Liver (tissue), 9 donors: Measurements from ENCODE around the gene MTHFD2. TPM values are rescaled to one million over a fixed set of nuclear protein-coding genes. Genes with fewer than 3 reads are reported as not detected.

Source experiments
- DNase-seq: peaks from one replicate; pipeline ENCODE4 v3.0.0-alpha.2; 2017; ENCODE audit warnings: low spot score
- H3K27ac ChIP-seq, 2 donors: one replicate each; pipeline ENCODE4 v1.7.0; 2013; ENCODE audit warnings: inconsistent platforms in 2 of 2, low read length in 2 of 2, control low read depth in 1 of 2, low read depth in 1 of 2, mild to moderate bottlenecking in 1 of 2
- H3K27me3 ChIP-seq, 4 donors: one replicate each; pipeline versions ENCODE4 v1.6.1 to v1.7.0; 2013; ENCODE audit warnings: low read length in 3 of 4, inconsistent platforms in 1 of 4, mild to moderate bottlenecking in 1 of 4, moderate library complexity in 1 of 4; ENCODE audit not compliant: control insufficient read depth in 4 of 4, insufficient read depth in 4 of 4
- H3K36me3 ChIP-seq, 4 donors: one replicate each; pipeline versions ENCODE4 v1.6.1 to v1.7.0; 2013; ENCODE audit warnings: low read length in 3 of 4, mild to moderate bottlenecking in 3 of 4, low read depth in 1 of 4, moderate library complexity in 1 of 4; ENCODE audit not compliant: control insufficient read depth in 4 of 4, insufficient read depth in 3 of 4
- H3K4me1 ChIP-seq, 4 donors: one replicate each; pipeline versions ENCODE4 v1.6.1 to v1.7.0; 2013; ENCODE audit warnings: low read length in 3 of 4, mild to moderate bottlenecking in 3 of 4, moderate library complexity in 1 of 4; ENCODE audit not compliant: control insufficient read depth in 4 of 4, insufficient read depth in 4 of 4
- H3K4me3 ChIP-seq, 3 donors: one replicate each; pipeline versions ENCODE4 v1.6.1 to v1.7.0; 2013; ENCODE audit warnings: low read length in 3 of 3, control low read depth in 1 of 3, low read depth in 1 of 3, mild to moderate bottlenecking in 1 of 3
- H3K9ac ChIP-seq, 2 donors: one replicate each; pipeline ENCODE4 v1.7.0; 2013; ENCODE audit warnings: low read length in 2 of 2, mild to moderate bottlenecking in 2 of 2, moderate library complexity in 2 of 2, control low read depth in 1 of 2, low read depth in 1 of 2
- H3K9me3 ChIP-seq, 4 donors: one replicate each; pipeline versions ENCODE4 v1.6.1 to v1.7.0; 2013; ENCODE audit warnings: low read length in 3 of 4; ENCODE audit not compliant: control insufficient read depth in 4 of 4
- ATF3 ChIP-seq: IDR thresholded peaks from 2 replicates; pipeline ENCODE4 v1.6.1; 2016; ENCODE audit warnings: antibody characterized with exemption
- CTCF ChIP-seq: fragments of 150-350 bp; IDR thresholded peaks from 2 replicates; pipeline ENCODE4 v1.5.1; 2017; ENCODE audit warnings: improper control_type of control experiment, low read depth, low read length; ENCODE audit not compliant: missing input control
- EGR1 ChIP-seq, 2 donors: IDR thresholded peaks; 2 replicates each; pipeline ENCODE4 v1.6.1; 2016 to 2018; ENCODE audit warnings: antibody characterized with exemption in 2 of 2, low read depth in 2 of 2
- FOXA1 ChIP-seq: IDR thresholded peaks from 2 replicates; pipeline ENCODE4 v1.6.1; 2016; ENCODE audit warnings: antibody characterized with exemption
- FOXA2 ChIP-seq: IDR thresholded peaks from 2 replicates; pipeline ENCODE4 v1.6.1; 2016; ENCODE audit warnings: antibody characterized with exemption
- GABPA ChIP-seq, 2 donors: IDR thresholded peaks in 1 of 2; conservative IDR thresholded peaks in 1 of 2; 2 replicates each; pipeline ENCODE4 v1.6.1; 2016; ENCODE audit warnings: antibody characterized with exemption in 2 of 2, mild to moderate bottlenecking in 1 of 2, moderate library complexity in 1 of 2
- HNF4A ChIP-seq, 2 donors: conservative IDR thresholded peaks; 2 replicates each; pipeline ENCODE4 v1.6.1; 2016; ENCODE audit warnings: antibody characterized with exemption in 2 of 2, mild to moderate bottlenecking in 2 of 2
- HNF4G ChIP-seq: IDR thresholded peaks from 2 replicates; pipeline ENCODE4 v1.6.1; 2016; ENCODE audit warnings: antibody characterized with exemption
- JUND ChIP-seq, 2 donors: IDR thresholded peaks; 2 replicates each; pipeline ENCODE4 v1.6.1; 2016; ENCODE audit warnings: antibody characterized with exemption in 2 of 2
- NR2F2 ChIP-seq: IDR thresholded peaks from 2 replicates; pipeline ENCODE4 v1.6.1; 2016; ENCODE audit warnings: antibody characterized with exemption
- RAD21 ChIP-seq, 2 donors: IDR thresholded peaks; 2 replicates each; pipeline ENCODE4 v1.6.1; 2016; ENCODE audit warnings: antibody characterized with exemption in 2 of 2, mild to moderate bottlenecking in 2 of 2
- REST ChIP-seq: IDR thresholded peaks from 2 replicates; pipeline ENCODE4 v1.6.1; 2016; ENCODE audit warnings: antibody characterized with exemption, mild to moderate bottlenecking
- RXRA ChIP-seq, 2 donors: IDR thresholded peaks; 2 replicates each; pipeline ENCODE4 v1.6.1; 2017 to 2018; ENCODE audit warnings: antibody characterized with exemption in 2 of 2, mild to moderate bottlenecking in 1 of 2
- SP1 ChIP-seq: IDR thresholded peaks from 2 replicates; pipeline ENCODE4 v1.6.1; 2018; ENCODE audit warnings: antibody characterized with exemption, mild to moderate bottlenecking
- TAF1 ChIP-seq: conservative IDR thresholded peaks from 2 replicates; pipeline ENCODE4 v1.6.1; 2016; ENCODE audit warnings: antibody characterized with exemption, mild to moderate bottlenecking
- YY1 ChIP-seq: IDR thresholded peaks from 2 replicates; pipeline ENCODE4 v1.6.1; 2016; ENCODE audit warnings: antibody characterized with exemption, mild to moderate bottlenecking
- WGBS: extraction: QIAGEN DNeasy Blood & Tissue Kit; methylation state at CpG from one replicate; pipeline ENCODE4 v1.1.7; 2013; 5-methylcytosine and 5-hydroxymethylcytosine counted together
- polyA plus RNA-seq, 2 donors: library from polyadenylated mRNA; stranded (reverse) in 1 of 2; unstranded in 1 of 2; fragments of 200-250 nt in 1 of 2; fragments of >200 nt in 1 of 2; fragmentation: Nextera tagmentation in 1 of 2; extraction: Ambion mirVana in 1 of 2; gene quantifications; one replicate each; pipeline versions ENCODE4 v1.2.1 to v1.2.3, GENCODE V29; 2013 to 2015
- total RNA-seq, 2 donors: library from RNA; depleted of rRNA; stranded (reverse); fragments of >200 nt; gene quantifications; one replicate each; pipeline ENCODE4 v1.2.3, GENCODE V29; 2014
- TF ChIP-seq, protein P1 (sequence below): IDR thresholded peaks from 2 replicates; pipeline ENCODE4 v1.6.1; 2016; ENCODE audit warnings: antibody characterized with exemption
- TF ChIP-seq, protein P2 (sequence below): IDR thresholded peaks from 2 replicates; pipeline ENCODE4 v1.6.1; 2016; ENCODE audit warnings: antibody characterized with exemption
- donor health status: healthy.
- donor health status: healthy.
- donor health status: healthy.
- donor health status: healthy.
- donor health status: healthy.

MTHFD2 gene
- total and polyA plus RNA-seq, 4 donors: 1.6 to 27.5 (median 2.8) TPM

DNA sequence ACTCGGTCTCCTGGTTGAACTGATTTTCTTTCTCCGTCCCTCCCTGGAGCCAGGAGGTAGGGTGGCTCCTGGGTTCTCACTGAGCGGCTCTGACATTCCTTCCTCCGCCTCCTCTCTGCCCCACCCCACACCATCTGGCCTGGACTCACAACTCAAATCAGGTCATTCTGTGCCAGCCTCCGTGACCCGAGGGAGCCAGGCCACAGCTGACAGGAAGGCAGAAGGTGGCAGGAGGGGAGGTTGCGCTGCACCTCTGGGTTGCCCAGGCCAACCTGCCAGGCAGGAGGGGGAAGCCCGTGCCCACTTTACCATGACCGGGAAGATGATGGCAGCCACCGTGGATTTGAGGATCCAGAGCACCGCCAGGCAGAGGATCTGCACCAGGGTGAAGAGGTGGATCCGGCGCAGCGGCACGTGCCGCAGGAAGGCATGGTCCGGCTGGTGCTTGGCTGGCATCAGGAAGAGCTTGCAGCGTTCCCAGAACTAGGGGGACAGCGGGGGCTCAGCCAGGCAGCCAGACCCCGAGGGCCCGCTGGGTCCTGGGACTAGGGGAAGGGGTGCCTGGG lies 28.3 kb downstream of the MTHFD2 start:
- WGBS: 93% methylated on average over 21 of the region's 21 CpGs
- no peak for DNase-seq
- H3K9ac ChIP-seq: no peak overlapping the region
- H3K27me3 ChIP-seq: no peaks in the 10 kb centered on the region
- TF ChIP-seq CTCF: no peak
- TF ChIP-seq RXRA (IDR thresholded peaks at IDR 0.05): no peak
- TF ChIP-seq TAF1: no peak
- no peak for TF ChIP-seq FOXA2
- no peak for TF ChIP-seq JUND (IDR thresholded peaks at IDR 0.05)
- no peak for TF ChIP-seq ATF3
- no peak for TF ChIP-seq EGR1 (IDR thresholded peaks at IDR 0.05; ENCODE audit: low read depth in 2 of 2)
- TF ChIP-seq SP1: no peak
- no peak for TF ChIP-seq HNF4G
- TF ChIP-seq RAD21 (IDR thresholded peaks at IDR 0.05): no peak
- no peak for TF ChIP-seq GABPA (IDR thresholded peaks at IDR 0.05 in 1 of 2, conservative IDR thresholded peaks at IDR 0.05 in 1 of 2)
- no peak for TF ChIP-seq REST
- no peak for TF ChIP-seq HNF4A (conservative IDR thresholded peaks at IDR 0.05)
- TF ChIP-seq, protein P1, sequence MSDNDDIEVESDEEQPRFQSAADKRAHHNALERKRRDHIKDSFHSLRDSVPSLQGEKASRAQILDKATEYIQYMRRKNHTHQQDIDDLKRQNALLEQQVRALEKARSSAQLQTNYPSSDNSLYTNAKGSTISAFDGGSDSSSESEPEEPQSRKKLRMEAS: no peak
- no peak for TF ChIP-seq NR2F2
- TF ChIP-seq YY1: no peak
- TF ChIP-seq FOXA1: no peak
- no peaks in the 10 kb centered on the region for H3K9me3 ChIP-seq
- H3K4me1 ChIP-seq: no peaks in the 10 kb centered on the region
- no peaks in the 10 kb centered on the region for H3K36me3 ChIP-seq
- no peak overlapping the region for H3K27ac ChIP-seq
- H3K4me3 ChIP-seq: no peak overlapping the region

GRCh38 chr2:74227646-74228045 lies 29.2 kb downstream of the MTHFD2 start:
- Histone ChIP-seq H3K9me3 (no peaks in the 10 kb centered on the region), H3K9ac (no peak overlapping the region), H3K36me3 (no peaks in the 10 kb centered on the region), H3K4me1 (no peaks in the 10 kb centered on the region), H3K27ac (no peak overlapping the region), H3K4me3 (no peak overlapping the region), H3K27me3 (no peaks in the 10 kb centered on the region)
- DNase-seq: no peak
- 90% methylated on average over 5 of the region's 5 CpGs for WGBS
- TF ChIP-seq RAD21 (IDR thresholded peaks at IDR 0.05) (no peak), FOXA1 (no peak), SP1 (no peak), ATF3 (no peak), HNF4G (no peak), EGR1 (IDR thresholded peaks at IDR 0.05; ENCODE audit: low read depth in 2 of 2) (no peak), RXRA (IDR thresholded peaks at IDR 0.05) (no peak), GABPA (IDR thresholded peaks at IDR 0.05 in 1 of 2, conservative IDR thresholded peaks at IDR 0.05 in 1 of 2) (no peak), YY1 (no peak), REST (no peak), JUND (IDR thresholded peaks at IDR 0.05) (no peak), HNF4A (conservative IDR thresholded peaks at IDR 0.05) (no peak)
- TF ChIP-seq, protein P2, sequence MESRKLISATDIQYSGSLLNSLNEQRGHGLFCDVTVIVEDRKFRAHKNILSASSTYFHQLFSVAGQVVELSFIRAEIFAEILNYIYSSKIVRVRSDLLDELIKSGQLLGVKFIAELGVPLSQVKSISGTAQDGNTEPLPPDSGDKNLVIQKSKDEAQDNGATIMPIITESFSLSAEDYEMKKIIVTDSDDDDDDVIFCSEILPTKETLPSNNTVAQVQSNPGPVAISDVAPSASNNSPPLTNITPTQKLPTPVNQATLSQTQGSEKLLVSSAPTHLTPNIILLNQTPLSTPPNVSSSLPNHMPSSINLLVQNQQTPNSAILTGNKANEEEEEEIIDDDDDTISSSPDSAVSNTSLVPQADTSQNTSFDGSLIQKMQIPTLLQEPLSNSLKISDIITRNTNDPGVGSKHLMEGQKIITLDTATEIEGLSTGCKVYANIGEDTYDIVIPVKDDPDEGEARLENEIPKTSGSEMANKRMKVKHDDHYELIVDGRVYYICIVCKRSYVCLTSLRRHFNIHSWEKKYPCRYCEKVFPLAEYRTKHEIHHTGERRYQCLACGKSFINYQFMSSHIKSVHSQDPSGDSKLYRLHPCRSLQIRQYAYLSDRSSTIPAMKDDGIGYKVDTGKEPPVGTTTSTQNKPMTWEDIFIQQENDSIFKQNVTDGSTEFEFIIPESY: no peak
- TF ChIP-seq, protein P1: no peak
